KG1 (cell line): ENCODE data around the gene OPCML.

Source experiments
- DNase-seq: peaks from one replicate; lab custom pipeline; 2025; lab: John Stamatoyannopoulos, UW

OPCML gene

DNA sequence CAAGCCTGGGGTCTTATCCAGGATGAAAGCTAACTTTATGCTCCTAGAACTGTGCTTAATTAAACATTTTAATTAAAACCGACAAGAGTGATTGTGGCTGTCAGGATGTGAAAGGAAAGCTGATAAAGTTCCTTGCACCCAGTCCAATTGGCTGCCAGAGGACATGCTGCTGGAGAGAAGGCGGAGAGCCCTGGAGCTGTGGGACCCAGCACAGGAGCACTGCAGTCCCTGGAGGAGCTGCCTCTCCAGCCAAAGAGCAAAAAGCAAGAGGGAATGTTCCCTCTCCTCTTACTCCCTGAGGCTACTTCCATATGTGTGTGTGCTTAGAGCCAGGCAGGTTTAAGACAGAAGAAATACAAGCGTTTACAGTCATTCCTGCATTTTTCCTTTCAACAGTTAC is 118.6 kb downstream of the OPCML start:
- no peak for DNase-seq

DNA sequence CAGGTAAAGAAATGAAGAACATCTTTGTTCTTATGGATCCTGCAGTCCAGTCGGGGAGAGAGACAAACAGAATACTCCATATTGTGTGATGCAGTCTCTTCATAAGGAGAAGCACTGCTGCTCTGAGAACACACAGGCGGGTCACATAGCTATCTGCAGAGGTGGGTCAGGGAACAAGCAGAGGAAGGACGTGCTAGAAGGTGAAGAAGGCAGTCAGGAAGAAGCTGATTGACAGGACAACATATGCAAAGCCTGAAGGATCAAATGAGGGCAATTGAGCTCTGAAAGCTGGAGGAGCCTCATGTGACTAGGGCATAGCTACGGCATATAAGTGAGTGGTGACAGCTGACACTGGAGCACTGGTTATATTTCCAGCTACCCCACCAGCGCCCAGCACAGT is 122.5 kb downstream of the OPCML start:
- DNase-seq, result no peak

DNA sequence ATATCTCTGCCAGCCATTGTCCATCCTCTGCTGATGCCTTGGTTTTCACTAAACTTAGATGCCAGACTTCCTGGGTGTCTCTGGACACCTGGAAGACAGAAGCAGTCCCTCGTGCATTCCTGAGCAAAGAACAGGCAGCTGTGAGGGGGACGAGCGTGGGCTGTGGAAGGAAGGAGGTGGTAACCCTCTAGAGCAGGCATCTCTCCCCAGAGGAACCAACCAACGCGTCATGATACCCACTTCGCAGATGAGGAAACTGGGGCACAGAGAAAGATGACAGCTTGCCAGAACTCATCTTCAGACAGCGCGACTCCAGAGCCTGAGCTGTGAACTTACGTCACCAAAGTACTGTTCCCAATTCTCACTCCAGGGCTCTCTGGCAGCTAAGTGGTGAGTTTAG is 123.4 kb downstream of the OPCML start:
- DNase-seq, result no peak

DNA sequence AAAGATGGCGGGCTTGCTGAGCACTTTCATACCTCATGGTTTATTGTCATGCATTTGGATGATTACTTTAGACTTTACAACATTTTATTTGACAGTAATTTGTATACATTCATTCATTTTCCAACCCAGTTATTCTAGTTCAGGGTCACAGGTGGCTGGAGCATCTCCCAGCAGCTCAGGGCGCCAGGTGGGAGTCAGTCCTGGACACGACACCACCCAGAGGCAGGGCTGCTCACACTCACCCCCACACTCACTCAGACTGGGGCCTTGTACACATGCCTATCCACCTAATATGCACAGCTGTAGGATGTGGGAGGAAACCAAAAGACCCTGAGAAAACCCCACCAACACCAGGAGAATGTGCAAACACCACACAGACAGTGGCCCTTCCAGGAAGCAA is 123.9 kb downstream of the OPCML start:
- no peak for DNase-seq

DNA sequence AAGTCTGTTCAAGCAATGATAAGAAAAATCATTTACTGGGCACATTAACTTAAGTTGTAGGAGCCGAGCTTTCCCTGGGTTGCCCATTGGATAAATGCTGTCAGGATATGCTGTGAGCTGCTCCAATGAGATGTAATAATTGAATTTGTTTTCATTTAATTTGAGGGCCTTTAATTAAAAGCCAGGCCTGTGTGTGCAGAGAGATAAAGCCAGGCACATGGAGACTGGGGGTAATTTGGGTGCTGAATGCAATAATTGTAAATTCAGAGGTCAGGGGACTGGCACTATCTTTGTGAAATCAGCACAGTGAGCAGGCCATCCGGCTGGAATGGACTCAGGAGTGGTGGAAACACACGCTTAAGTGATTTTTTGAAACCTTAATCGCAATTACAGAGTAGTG is 125.8 kb downstream of the OPCML start:
- DNase-seq, result no peak

DNA sequence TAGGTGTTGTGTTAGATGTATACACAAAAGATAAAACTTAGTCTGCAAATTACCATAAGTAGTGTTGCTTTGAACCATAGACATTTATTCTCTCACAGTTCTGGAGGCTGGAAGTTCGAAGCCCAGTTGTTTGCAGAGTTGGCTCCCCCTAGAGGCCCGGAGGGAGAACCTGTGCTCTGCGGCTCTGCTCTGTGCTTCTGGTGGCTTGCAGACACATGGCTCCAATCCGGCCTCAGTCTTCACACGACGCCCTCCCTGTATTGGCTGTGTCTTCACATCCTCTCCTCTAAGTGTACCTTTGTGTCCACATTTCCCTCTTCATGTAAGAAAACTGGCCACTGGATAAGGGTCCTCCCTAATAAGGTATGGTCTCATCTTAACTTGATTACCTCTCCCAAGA is 128.4 kb downstream of the OPCML start:
- DNase-seq, result no peak

DNA sequence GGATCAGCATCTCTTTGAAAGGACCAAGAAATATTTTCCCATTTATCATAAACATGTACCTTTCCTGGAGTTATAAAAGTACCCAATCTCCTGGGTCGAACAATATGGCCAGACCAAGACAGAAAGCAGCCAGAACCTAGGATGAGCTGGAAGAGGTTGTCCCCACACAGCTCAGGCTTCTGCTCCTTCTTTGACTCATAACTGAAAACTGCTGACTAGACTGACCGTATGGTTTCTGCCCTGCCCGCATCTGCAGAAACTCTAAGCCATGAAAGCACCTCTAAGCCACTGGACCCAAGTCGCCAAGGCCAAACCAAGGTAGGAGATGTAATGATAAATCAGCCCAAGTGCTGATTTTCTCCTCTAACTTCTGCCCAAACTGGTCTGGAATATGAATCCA is 129.8 kb downstream of the OPCML start:
- no peak for DNase-seq

DNA sequence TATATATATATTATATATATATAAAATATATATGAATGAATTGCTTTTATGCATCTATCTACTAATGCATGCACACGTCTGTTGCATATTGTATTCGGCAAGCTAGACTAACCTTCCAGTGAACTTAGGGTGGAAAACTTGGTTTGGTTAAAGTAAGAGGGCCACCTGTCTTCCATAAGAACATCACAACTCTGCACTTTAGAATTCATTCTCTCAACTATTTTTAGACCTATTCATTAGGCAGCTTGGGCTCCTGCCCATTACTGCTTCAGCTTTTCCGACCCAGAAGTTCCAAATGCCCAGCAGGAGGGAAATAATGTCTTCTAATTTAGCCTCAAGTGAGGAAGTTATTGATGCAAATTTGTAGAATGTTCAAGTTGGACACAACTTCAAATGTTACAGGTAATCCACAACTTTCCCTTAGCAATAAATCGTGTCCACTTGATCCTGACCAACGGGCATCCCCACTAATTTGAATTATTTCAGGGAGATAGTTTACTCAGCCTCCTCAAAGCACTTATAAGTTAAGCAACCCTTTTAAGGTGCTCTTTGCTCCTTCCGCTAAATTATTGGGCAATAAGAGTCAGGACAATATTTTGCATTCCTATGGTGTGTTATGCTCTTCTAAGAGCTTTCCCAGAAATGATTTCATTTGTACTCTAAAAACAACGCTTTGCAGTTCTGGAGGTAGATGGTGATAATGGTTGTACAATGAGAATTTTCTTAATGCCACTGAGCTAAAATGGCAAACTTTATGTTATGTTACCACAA is 132.3 kb downstream of the OPCML start:
- no peak for DNase-seq

DNA sequence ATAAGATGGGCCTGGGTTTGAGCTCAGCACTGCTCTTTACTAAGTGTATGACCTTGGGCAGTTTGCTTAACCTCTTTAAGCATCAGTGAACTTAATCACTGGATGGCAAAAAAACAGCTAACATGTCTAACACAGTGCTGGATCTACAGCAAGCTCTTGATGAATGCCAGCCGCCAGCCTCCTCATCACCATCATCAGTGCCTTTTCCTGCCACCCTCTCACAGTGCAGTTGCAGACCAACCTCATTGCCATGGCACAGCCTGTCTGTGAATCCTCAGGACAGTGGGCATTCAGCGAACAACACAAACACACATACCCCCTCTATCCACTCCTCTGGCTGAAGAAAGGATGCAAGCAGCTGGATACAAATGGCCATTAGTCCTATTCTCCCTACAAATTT is 133.0 kb downstream of the OPCML start:
- DNase-seq, result no peak

DNA sequence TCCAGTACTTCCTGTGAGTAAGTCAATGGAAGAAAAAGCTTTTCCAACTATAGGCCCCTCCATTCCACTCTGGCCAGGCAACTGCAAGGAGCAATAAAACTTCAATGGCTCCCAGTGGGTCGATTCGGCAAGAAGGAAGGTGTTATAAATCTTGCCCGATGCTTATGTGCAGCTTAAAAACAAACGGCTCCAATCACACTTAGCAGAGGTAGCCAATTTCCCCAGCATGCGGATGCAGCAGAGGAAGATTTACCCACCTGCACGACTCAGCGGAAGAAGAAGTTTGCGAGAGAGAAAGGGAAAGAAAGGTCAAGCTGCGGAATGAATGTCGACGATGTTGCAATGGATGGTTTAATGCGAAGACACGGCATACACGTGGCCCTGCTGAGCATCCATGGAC is 141.5 kb downstream of the OPCML start:
- no peak for DNase-seq

DNA sequence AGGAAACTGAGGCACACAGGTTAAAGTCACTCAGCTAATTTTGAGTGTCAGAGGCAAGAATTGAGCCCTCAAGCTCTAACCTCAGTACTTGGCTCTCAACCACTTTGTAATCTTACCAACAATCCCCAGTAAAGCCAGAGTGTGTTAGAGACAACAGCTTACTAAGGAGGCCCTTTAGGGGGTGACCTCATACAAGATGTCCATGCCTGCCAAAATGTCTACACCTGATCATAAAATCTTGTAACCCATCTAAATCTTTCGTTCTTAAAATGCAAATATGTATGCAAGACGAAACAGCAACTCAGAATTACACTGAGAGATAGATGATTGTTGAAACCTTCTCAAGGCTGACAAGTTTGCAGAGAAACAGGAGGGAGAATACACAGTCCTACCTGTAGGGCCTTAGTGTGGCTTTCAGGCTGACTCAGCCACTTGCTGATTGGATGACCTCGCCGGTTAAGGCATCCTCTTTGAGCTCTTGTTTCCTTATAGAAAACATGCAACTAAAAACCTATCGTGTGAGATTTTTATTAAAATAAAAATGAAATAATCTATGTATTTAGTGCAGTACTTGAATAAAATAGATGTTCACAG is 143.2 kb downstream of the OPCML start:
- no peak for DNase-seq

DNA sequence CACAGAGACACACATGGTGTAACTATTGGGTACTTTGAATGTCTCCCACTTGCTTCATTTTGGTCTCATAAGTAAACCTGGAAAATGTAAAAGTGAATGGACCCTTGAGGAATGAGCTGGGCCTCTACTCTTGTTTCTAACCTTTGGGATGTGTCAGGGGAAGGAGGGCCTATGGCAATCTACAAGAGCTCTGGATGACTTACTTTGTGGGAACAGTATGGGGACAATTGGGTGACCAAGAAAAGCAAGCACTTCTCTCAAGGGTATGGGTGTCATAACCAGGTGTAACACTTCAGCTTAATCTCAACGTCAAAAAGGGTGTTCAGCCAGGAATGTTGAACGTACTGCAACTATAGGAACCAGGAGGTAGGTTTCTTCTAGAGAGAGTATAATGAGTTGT is 144.0 kb downstream of the OPCML start:
- no peak for DNase-seq

DNA sequence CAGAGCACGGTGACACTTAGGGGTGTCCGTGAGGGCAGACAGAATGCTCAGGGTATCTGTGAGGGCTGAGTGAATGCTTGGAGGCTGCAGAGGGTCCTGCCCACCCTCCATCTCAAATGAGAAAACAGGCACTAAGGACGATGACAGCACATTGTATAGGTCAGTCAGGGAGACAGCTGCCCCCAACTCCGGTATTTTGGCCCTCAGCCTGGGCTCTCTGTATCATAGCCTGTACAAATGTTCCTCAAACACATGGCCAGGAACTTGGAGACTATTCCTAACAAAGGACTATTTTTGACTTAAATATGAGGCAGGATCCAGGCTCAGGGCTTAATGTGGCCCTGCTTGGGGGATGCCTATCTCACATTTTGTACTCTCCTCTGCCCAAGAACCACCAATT is 145.4 kb downstream of the OPCML start:
- DNase-seq, result no peak

DNA sequence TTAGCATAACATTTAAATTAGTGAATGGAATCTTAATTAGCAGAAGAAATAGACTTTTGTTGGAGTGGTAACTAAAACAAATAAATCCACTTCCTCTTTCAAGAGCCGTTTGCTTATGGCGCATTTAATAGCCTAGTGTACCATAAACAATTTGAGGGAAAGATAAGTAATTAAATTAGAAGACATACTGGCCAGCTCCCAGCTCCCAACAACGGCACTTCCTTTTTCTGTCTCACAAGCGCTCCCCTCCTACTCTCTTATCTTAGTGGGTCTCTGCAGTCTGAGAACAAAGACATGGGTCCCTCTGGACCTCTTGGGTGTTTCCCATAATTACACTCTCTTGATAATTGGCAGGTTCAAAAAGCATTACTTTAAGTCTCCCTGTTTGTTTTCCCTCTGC is 146.0 kb downstream of the OPCML start:
- DNase-seq, result no peak

DNA sequence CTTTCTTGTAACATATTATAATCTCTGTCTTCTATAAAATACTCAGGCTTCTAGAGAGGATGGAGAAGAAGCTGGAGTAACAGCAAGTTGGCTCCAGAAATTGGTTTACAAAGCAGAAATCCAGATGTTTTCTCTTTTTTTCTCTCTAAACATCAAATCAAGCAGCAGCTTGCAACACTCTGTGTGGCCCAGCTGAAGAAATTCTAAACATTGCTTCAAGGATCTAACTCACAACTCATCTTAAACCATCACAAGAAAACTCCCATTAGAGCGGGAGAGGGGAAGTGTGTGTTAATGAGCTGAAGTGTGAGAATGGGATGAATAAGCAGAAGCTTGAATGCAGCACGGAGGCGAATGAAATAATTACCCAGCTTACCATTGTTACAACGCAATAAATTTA is 146.5 kb downstream of the OPCML start:
- no peak for DNase-seq

DNA sequence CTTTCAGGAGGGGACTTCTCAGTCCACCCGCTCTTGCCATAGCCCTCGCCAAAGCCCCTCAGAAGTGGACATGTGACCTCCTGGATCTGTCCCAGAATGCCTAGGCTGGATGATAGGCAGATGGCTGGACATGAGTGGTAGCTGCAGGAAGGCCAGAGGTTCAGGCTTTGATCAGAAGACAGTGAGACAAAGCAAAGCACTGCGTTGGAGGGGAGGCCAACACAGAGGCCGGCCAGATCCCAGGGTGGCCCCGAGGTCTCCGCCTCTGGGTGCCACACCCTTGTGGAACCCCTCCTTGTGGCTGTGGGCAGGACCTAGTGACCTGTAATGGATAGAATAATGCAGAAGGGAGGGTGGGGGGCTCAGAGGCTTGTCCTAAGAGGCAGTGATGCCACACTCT is 147.6 kb downstream of the OPCML start:
- DNase-seq, result no peak

DNA sequence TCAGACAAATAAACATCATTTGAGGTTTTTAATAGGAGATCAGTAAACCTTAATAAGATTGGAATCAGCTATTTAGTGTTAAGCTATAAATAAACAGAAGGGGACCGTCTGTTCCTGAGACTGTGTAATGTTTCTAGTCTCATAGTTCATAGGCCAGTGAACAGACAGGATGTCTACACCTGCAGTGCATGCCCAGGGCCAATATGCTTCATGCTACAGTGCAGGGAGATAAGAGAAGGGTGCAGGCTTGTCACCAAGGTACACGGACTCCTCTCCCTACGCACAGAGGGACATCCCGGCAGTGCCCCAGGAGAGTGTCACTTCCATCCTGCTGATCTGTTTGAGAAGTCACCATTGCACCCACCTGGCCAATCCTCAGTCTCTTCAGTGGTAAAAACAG is 148.6 kb downstream of the OPCML start:
- DNase-seq, result no peak

DNA sequence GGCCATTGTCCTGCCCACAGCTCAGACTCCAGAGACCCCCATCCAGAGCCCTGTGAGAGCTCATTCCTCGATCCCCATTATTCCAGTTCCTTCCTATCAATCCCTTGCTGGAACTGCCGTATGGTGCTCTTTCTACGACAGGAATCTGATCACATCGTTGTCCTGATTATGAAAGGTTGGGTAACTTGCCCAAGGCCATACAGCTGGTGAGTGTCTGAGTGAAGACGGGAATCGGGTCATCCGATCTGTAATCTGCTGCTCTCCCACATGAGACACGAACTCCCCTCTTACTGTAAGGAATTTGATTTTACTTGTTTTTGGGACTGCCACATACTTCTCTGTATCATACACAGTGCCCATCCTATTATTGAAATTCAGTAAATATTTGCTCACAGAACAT is 149.1 kb downstream of the OPCML start:
- no peak for DNase-seq

DNA sequence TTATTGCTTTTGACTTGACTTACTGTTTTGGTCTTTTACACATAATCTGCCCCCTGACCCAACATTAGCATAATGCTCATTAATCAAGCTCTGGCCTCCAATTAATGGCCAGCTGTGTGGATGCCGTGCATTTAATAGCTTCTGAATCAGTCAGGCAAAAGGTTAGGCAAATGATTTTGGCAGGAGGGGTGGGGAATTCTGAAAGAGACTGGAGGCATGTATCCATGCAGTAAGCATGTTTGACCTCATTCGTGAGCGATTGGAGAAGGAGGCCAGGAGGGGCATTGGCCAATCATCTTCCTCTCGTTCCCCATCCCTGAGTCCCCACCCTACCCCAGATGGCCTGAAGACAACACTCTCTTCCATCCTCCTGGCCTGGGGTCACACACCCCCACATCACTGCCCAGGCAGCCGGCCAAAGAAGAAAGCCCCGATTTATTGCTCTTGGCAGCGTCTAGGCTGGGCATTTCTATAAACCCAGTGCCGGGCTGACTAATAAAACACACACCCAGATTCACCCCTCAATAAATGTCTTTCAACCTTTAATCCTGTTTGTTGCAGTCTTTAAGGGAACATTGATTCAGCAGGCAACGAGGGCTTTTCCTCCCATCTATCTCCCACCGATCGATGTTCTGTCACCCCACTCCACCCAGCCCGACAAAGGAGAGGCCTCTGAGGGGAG is 150.0 kb downstream of the OPCML start:
- no peak for DNase-seq

DNA sequence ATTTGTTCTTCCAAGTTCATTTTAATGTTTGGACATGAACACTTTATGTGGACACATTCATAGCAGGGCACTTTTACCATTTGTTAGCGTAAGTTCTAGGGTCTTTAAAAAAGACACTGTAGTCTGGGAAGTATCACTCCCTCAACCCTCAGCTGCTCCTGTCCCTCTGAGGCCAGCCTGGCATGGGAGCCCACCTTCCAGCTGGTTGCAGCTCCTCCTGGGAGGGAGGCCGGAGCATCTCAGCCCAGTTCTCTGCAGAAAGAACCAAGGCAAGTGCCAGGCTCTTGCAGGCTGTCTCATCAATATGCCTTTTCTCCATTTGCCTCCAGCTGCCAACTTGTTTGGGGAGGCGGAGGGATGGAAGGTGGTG is 150.6 kb downstream of the OPCML start:
- DNase-seq, result no peak

DNA sequence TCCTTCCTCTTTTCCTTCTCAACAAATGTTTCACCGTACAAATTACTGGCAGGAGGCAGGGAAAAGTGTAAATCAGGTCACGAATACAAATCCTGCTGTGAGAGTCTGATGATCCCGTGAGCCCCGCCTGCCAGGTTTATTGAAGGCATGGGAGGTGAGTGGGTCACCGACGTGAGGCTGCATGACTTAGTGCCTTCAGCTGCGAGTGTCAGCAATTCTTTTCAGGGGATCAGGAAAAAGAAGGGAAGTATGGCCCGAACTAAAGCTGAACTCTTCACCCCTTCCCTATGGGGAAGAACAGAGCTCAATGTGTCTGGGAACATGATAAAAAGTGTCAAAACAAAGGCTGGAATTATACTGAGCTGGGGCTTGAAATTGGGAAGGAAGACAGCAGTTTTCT is 166.2 kb downstream of the OPCML start:
- DNase-seq, result no peak

DNA sequence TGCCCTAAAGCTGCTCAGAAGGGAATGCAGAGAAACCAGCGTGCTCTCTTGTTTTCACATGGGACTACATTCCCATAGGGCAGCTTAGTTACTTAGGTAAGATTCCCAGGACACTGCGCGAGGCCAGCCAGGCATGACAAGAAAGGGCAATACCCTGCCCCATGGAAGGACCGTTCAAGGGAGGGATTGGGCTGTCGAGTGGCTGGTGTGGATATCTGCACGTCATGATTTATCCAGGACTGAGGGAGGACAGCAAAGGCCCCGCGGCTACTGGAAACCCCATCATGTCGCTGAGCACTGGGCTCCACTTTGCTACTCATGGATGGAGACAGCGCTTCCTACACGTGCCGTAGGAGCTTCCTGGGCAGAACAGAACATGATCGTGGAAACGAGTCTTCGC is 169.4 kb downstream of the OPCML start:
- DNase-seq, result no peak

DNA sequence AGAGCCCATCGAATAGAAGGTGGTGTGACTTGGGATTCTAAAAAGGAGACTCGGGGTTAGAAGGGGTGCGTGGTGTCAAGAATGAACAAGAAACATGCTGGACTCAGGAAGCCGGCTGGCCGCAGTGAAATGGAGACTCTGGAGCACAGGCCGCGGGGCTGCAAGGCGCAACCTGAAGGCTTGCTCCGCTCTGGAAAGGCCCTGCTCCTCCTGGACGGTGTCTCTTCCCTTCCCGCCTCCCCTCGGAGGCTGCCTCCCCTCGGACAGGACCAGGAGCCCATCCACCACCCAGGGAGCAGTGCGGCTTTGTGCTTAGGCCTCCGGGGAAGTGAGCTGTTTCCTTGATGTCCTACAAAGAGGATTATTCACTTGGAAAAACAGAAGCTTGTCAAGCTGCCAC is 170.1 kb downstream of the OPCML start:
- no peak for DNase-seq

DNA sequence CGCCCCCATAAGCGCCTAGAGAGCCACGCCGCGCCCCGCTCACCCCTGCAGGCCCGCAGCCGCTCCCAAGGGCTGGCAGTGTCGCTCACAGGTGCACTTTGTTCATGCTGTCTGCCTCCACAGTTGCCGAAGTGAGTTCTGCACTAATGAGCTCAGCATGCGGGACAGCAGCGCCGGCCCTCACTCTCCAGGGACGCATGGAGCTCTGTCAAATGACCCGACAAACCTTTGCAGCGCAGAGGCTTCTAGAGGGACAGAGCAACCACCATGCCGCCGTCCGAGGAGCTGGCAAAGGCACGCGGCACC is 170.7 kb downstream of the OPCML start:
- no peak for DNase-seq
